Activated T-cell treated with anti-CD3 and anti-CD28 coated beads, Interleukin-2, amount 50 U/mL, for 24 hours (primary cell): ENCODE results near the gene ADAMTS2.

Source experiments
- DNase-seq: peaks from one replicate; pipeline ENCODE4 v3.0.0-alpha.2; 2020
- H3K27ac Mint-ChIP-seq: 2 replicates; pipeline ENCODE4 v1.8.0; 2020; ENCODE audit warnings: mild to moderate bottlenecking, mixed read lengths
- H3K27me3 Mint-ChIP-seq: 2 replicates; pipeline ENCODE4 v1.8.0; 2020; ENCODE audit warnings: mixed read lengths
- H3K36me3 Mint-ChIP-seq: 2 replicates; pipeline ENCODE4 v1.8.0; 2020; ENCODE audit warnings: low read depth, mixed read lengths
- H3K4me1 Mint-ChIP-seq: 2 replicates; pipeline ENCODE4 v1.8.0; 2020; ENCODE audit warnings: low read depth, mixed read lengths
- H3K4me3 Mint-ChIP-seq: 2 replicates; pipeline ENCODE4 v1.8.0; 2020; ENCODE audit warnings: mild to moderate bottlenecking, moderate library complexity, mixed read lengths
- H3K9me3 Mint-ChIP-seq: 2 replicates; pipeline ENCODE4 v1.8.0; 2020; ENCODE audit warnings: mixed read lengths

The ADAMTS2 gene

DNA sequence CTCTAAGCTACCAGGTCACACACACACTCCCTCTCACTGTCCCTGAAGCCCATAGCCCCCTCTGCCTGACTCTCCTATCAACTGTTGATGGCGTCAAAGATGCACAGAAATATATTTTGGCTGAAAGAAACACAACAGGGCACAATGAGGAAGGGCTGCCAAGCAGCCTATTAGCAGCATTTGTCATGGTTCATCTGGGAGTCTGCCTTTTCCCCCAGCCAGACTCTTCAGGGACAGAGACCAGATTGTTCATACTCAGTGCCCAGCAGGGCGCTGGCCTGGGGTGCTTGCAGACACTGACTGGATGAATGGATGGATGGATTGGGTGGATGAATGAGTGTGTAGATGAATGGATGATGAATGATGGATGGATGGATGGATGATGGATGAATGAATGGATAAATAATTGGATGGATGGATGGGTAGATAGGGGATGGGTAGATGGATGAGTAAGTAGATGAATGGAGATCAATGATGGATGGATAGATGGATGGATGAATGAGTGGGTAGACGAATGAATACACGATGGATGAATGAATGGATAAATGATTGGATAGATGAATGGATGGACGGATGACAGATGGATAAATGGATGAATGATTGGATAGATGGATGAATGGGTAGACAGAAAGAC, 90.5 kb downstream of the ADAMTS2 start:
- no peak for DNase-seq
- Mint-ChIP-seq H3K27me3 (peaks cover 3% of the 10 kb centered on the region), H3K36me3 (no peaks in the 10 kb centered on the region), H3K27ac (no peak overlapping the region), H3K9me3 (no peaks in the 10 kb centered on the region), H3K4me1 (no peaks in the 10 kb centered on the region), H3K4me3 (no peak overlapping the region)

DNA sequence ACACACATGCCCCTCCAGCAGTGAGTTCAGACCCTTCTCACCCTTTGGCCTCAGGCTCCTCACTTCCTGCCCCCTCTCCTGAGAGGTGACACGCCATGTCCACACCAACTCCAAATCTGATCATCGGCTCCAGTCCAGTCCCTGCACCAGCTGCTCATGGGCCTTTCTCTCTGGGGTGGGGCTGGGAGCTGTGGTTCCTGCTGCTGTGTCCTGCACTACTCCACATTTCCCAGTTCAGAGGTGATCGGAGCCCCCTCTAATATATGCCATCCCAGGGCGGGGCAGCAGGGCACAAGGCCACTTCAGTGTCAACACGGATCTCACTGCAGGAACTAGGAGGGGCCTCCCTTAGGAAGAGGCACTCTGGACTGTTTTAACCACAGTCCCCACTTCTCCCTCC, 91.5 kb downstream of the ADAMTS2 start:
- Mint-ChIP-seq H3K4me3 (no peak overlapping the region), H3K27me3 (peaks cover 3% of the 10 kb centered on the region), H3K9me3 (no peaks in the 10 kb centered on the region), H3K36me3 (no peaks in the 10 kb centered on the region), H3K27ac (no peak overlapping the region), H3K4me1 (no peaks in the 10 kb centered on the region)
- no peak for DNase-seq

DNA sequence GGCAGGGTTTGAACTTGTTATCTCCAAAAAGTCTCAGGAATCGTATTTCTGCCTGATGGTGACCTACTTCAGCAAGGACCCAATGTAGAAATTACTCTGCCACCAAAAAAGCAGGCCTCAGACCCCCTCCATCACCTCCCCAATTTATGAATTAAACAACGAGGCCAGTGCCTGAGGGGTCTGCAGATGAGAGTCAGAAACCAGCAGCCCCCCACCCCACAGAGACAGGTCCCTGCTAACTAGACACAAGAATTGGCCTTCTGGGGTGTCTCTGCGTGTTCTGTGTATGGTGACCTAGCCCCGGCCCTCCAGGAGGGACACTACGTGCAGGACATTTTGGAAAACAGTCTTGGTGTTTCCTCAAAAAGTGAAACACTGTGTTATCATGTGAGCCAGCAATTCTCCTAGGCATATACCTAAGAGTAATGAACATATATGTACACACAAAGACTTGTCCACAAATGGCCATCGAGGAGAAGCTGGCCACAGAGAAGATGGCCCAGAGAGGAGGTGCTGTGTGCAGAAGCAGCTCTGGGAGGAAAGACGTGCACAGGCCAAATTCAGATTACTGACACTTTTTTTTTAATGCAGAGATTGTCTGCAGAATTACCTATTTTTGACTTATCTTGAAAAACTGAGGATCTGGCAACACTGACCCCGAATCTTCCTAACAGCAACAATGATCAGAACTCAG, 93.8 kb downstream of the ADAMTS2 start:
- H3K27ac Mint-ChIP-seq = no peak overlapping the region
- H3K4me3 Mint-ChIP-seq = no peak overlapping the region
- H3K36me3 Mint-ChIP-seq = no peaks in the 10 kb centered on the region
- DNase-seq = peak; percentile 3
- H3K9me3 Mint-ChIP-seq = peaks cover 13% of the 10 kb centered on the region
- no peaks in the 10 kb centered on the region for H3K4me1 Mint-ChIP-seq
- peaks cover 3% of the 10 kb centered on the region for H3K27me3 Mint-ChIP-seq

DNA sequence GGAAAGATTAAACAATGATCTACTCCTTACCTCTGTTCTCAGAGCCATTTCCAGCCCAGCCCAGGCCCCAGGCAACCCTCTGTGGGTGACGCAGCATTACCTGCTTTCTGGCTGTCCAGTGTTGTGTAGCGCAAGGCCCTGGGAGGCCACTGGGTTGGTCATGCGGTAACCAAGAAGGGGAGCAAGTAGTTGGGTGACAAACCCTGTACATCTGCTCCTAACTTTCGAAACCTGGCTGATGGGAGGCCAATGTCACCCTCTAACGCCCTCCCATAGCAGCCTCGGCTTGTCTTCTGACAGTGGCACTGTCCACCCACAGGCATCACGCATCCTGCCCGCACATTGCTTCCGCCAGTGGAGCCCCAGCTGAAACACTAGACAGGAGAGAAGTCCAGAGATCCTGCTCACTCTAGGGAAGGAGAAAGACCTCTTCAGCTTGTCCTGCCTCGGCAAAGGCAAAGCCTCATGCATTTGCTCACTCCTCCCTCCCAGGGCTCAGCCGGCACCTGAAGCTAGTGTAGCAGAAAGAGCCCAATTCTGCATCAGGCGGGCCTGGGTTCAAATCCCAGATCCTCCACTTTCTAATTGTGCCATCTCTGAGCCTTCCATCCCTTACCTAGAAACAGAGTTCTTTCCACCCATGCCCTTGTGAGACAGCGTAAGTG, 94.6 kb downstream of the ADAMTS2 start:
- Mint-ChIP-seq H3K9me3 (peaks cover 16% of the 10 kb centered on the region), H3K4me3 (no peak overlapping the region), H3K27ac (no peak overlapping the region), H3K27me3 (no peaks in the 10 kb centered on the region), H3K4me1 (no peaks in the 10 kb centered on the region), H3K36me3 (no peaks in the 10 kb centered on the region)
- peak; percentile 15 for DNase-seq

DNA sequence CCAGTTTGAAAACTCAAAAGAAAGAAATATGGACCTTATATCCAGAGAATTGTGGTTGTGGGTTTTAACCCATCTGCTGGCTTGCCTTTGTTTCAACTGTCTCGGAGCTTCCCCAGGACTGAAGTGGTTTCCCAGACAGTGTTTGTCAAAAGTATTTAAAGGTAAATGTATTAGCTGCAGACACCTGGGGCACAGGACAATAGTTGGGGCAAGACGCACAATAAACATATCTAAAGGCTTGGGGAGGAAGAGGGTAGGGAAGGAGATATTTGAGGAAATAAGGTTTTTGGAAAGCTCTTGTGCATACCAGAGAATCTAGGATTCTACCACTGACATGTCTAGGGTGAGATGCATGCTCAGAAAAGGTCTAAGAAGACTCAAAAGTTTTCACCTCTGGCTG, 99.0 kb downstream of the ADAMTS2 start:
- Mint-ChIP-seq H3K9me3 (peaks cover 16% of the 10 kb centered on the region), H3K27me3 (peaks cover 5% of the 10 kb centered on the region), H3K4me1 (no peaks in the 10 kb centered on the region), H3K36me3 (no peaks in the 10 kb centered on the region), H3K27ac (no peak overlapping the region), H3K4me3 (no peak overlapping the region)
- no peak for DNase-seq

DNA sequence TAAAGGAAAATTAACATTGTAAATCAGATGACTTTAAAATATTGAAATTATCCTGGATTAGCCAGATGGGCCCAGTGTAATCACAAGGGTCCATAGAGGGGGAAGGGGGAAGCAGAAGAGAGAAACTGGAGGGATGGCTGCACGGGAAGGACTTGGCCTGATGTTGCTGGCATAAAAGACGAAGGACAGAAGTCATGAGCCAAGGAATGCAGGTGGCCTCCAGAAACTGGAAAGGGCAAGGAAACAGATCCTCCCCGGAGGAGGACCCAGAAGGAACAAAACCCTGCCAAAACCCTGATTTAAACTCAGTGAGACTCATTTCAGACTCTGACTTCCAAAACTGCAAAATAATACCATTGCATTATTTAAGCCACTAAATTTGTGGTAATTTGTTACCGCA, 100.2 kb downstream of the ADAMTS2 start:
- H3K4me1 Mint-ChIP-seq = no peaks in the 10 kb centered on the region

DNA sequence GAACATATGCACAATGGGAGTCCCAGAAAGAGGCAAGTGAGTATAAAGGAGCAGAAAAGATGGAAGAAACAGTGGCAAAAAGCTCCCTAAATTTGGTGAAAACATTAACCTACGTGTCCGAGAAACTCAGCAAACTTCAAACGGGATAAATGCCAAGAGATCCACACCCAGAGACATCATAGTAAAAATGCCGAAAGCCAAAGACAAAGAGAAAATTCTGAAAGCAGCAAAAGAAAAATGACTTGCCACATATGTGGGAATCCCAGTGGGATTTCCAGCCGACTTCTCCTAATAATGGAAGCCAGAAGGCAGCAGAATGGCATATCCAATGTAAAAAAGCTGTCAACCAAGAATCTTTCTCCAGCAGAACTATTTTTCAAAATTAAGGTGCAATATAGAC, 101.2 kb downstream of the ADAMTS2 start:
- H3K27me3 Mint-ChIP-seq = peaks cover 11% of the 10 kb centered on the region
- DNase-seq = no peak
- peaks cover 16% of the 10 kb centered on the region for H3K9me3 Mint-ChIP-seq
- no peak overlapping the region for H3K4me3 Mint-ChIP-seq
- no peaks in the 10 kb centered on the region for H3K36me3 Mint-ChIP-seq
- no peaks in the 10 kb centered on the region for H3K4me1 Mint-ChIP-seq
- no peak overlapping the region for H3K27ac Mint-ChIP-seq

More for the DNA sequence above, 100.2 kb downstream of the ADAMTS2 start:
- H3K36me3 Mint-ChIP-seq = no peaks in the 10 kb centered on the region
- H3K9me3 Mint-ChIP-seq = peaks cover 16% of the 10 kb centered on the region
- no peak overlapping the region for H3K27ac Mint-ChIP-seq
- DNase-seq = no peak
- no peak overlapping the region for H3K4me3 Mint-ChIP-seq
- H3K27me3 Mint-ChIP-seq = peaks cover 5% of the 10 kb centered on the region

DNA sequence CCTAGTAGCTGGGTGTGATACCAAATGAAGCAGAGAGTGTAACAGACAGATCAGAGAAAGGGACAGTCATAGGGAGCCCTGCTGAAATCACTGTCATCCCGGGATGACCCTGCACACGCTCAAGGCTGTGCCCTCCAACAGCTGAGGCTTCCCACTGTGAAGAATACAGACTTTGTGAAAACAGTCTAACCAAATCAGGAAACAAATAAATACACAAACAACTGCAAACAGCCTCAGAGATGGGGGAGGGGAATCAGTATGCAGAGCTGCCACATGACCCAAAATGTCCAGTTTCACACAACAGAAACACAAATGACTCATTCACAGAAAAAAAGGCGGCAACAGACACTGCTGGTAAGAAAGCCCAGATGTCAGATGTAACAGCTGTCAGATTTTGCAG, 101.9 kb downstream of the ADAMTS2 start:
- H3K36me3 Mint-ChIP-seq = no peaks in the 10 kb centered on the region
- H3K4me1 Mint-ChIP-seq = no peaks in the 10 kb centered on the region
- H3K4me3 Mint-ChIP-seq = no peak overlapping the region
- no peak for DNase-seq
- peaks cover 13% of the 10 kb centered on the region for H3K27me3 Mint-ChIP-seq
- H3K27ac Mint-ChIP-seq = no peak overlapping the region
- peaks cover 16% of the 10 kb centered on the region for H3K9me3 Mint-ChIP-seq

DNA sequence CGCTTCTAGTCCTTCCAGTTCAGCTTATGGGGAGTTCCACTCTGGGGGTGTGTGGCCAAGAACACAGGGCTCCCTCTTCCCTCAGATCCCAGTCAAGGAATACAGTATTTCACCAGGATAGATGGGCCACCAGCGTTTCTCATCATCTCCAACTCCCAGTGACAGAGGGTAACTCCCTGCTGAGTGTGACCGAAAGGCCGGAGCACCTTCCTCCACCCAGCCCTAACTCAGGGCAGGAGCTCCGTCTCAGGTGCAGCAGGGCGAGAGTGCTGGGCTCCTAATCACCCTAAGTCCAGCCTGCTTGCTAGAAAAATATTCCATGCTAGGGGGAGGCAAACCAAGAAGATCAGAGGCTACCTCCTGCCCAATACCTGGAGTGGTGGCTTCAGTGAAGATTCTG, 102.6 kb downstream of the ADAMTS2 start:
- no peak for DNase-seq
- no peaks in the 10 kb centered on the region for H3K4me1 Mint-ChIP-seq
- no peak overlapping the region for H3K27ac Mint-ChIP-seq
- no peak overlapping the region for H3K4me3 Mint-ChIP-seq
- peaks cover 13% of the 10 kb centered on the region for H3K27me3 Mint-ChIP-seq
- H3K9me3 Mint-ChIP-seq = peaks cover 15% of the 10 kb centered on the region
- no peaks in the 10 kb centered on the region for H3K36me3 Mint-ChIP-seq

DNA sequence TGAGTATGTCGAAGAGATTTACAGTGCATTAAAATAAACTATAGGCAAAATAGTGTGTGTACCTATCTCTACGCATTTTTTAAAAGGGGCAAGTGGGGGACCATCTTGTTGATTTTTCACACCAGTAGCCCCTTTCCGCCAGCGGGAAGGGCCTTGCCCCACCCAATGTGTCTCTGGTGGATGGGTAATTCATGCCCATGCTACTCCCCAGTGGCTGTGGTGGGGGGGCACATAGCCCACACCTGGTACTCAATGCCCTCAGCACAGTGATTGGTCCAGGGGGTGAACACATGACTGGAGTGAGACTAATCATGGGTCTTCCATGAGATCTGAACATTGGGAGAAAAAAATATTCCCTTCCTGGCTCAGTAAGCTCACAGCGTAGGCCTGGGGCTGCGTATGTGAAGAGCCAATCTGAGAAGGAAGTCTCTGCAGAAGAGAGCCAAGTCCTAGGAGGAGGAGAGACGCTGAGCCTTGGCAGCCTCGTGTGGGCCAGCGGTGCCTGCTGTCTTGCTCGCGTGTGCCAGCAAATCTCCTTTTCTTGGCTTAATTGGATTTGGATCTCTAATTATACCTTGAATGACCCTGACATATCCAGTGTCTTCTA, 103.4 kb downstream of the ADAMTS2 start:
- no peak for DNase-seq
- Mint-ChIP-seq H3K27ac (no peak overlapping the region), H3K4me3 (no peak overlapping the region), H3K27me3 (peaks cover 17% of the 10 kb centered on the region), H3K9me3 (peaks cover 8% of the 10 kb centered on the region), H3K4me1 (no peaks in the 10 kb centered on the region), H3K36me3 (no peaks in the 10 kb centered on the region)

DNA sequence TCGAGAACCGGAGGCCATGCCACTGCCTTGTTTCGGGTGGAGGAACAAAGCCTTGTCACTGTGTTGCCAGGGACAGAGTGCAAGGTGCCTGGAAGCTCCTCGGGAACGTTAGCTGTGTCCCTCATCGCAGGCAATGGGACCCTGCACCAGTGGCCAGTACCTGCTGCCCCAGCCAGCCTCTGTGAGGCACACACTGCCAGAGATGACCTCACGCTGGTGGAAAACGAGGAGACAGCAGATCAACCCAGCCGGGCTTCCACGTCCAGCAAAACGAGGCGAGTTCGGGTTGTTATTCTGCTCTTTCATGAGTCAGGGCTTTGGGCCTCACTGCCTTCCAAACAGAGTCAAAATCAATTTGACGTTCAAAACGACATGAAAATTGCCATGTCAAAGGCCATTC, 104.1 kb downstream of the ADAMTS2 start:
- peaks cover 17% of the 10 kb centered on the region for H3K27me3 Mint-ChIP-seq
- H3K4me3 Mint-ChIP-seq = no peak overlapping the region
- peaks cover under 1% of the 10 kb centered on the region for H3K9me3 Mint-ChIP-seq
- no peak overlapping the region for H3K27ac Mint-ChIP-seq
- no peaks in the 10 kb centered on the region for H3K4me1 Mint-ChIP-seq
- H3K36me3 Mint-ChIP-seq = no peaks in the 10 kb centered on the region
- DNase-seq = no peak

DNA sequence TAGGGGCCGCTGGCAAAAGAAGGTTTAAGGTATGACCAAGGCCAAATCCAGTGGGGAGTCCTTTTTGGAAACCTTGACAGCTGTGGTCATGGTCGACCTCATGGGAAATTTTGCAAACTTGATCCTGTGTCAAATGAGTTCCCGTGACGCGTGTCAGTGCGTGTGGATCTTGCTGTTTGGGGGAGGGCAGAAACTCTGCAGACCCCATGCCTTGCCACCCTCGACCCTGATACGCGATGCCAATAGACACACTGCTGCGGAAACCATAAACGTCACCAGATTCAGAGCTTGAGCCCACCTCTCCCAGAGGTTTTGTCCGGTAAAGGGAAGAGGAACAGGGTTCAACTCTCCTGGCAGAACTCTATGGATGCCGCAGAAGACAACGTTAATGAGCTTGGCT, 104.7 kb downstream of the ADAMTS2 start:
- no peak for DNase-seq
- Mint-ChIP-seq H3K4me1 (no peaks in the 10 kb centered on the region), H3K4me3 (no peak overlapping the region), H3K27ac (no peak overlapping the region), H3K27me3 (peaks cover 17% of the 10 kb centered on the region), H3K9me3 (no peaks in the 10 kb centered on the region), H3K36me3 (no peaks in the 10 kb centered on the region)

DNA sequence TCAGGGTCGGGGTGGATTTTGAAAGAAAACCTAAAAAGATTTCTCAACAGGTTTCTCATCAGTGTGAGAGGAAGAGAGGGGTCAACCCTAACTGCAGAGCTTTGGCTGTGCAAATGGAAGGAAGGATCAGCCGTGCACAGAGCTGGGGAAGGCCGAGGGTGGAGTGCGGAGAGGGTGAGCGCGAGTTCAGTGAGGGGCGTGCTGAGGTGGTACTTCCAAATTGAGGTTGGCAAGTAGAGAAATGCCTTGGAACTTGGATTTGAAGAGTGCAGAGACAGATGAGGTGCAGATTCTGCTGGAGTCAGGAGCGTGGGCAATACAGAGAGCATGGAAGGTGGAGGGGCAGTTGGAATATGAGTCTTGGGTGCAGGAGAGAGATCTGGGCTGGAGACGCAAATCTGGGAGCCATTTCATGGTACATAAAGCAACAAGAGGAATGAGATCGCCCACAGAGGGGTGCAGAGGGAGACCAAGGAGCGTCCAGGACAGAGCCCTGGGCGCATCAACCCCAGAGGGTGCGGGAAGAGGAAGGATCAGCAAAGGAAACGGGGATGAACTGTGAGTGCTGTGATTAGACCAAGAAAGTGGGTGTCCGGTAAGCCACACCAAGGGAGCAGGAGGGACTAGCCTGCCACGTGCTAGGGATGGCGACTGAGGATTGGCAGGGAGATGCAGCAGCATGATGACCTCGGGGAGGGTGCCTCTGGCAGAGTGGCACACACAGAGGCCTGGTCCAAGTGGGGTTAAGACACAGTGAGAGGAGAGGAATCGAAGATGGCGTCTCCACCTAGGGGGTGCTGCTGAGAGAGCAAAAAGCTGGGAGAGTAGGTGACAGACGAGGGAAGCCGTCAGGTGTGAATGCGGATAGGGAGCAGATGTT, 105.8 kb downstream of the ADAMTS2 start:
- no peak overlapping the region for H3K27ac Mint-ChIP-seq
- peaks cover 18% of the 10 kb centered on the region for H3K27me3 Mint-ChIP-seq
- DNase-seq = peak; percentile 7
- no peaks in the 10 kb centered on the region for H3K9me3 Mint-ChIP-seq
- no peak overlapping the region for H3K4me3 Mint-ChIP-seq
- no peaks in the 10 kb centered on the region for H3K36me3 Mint-ChIP-seq
- H3K4me1 Mint-ChIP-seq = no peaks in the 10 kb centered on the region

DNA sequence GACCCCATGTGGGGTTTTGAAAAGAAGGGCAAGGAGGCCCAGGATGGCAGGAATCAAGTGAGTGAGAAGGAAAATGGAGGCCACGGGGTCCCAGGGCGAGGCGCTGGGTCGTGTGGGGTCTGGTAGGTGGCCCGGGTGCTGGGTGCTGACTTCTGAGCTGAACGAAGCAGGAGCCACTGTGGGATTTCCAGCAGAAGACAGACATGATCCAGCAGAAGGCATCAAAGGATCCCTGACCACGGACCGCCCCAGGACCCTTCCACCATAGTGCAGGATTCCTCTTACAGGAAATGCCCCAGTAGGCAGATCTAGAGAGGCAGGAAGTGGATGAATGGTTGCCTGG, 106.7 kb downstream of the ADAMTS2 start:
- Mint-ChIP-seq H3K27ac (no peak overlapping the region), H3K4me1 (no peaks in the 10 kb centered on the region), H3K27me3 (peaks cover 19% of the 10 kb centered on the region), H3K9me3 (no peaks in the 10 kb centered on the region), H3K36me3 (no peaks in the 10 kb centered on the region), H3K4me3 (no peak overlapping the region)
- DNase-seq = no peak
